ENCODE results near the gene SAMD1. TPM values are rescaled to one million over a fixed set of nuclear protein-coding genes. Genes with fewer than 3 reads are reported as not detected.

The SAMD1 gene
- total and polyA plus RNA-seq, 2 of the 8 experiments (the other 6 are each of a cell fraction or from before 2014, with no cell fraction given) = 40.0 to 100 TPM

DNA sequence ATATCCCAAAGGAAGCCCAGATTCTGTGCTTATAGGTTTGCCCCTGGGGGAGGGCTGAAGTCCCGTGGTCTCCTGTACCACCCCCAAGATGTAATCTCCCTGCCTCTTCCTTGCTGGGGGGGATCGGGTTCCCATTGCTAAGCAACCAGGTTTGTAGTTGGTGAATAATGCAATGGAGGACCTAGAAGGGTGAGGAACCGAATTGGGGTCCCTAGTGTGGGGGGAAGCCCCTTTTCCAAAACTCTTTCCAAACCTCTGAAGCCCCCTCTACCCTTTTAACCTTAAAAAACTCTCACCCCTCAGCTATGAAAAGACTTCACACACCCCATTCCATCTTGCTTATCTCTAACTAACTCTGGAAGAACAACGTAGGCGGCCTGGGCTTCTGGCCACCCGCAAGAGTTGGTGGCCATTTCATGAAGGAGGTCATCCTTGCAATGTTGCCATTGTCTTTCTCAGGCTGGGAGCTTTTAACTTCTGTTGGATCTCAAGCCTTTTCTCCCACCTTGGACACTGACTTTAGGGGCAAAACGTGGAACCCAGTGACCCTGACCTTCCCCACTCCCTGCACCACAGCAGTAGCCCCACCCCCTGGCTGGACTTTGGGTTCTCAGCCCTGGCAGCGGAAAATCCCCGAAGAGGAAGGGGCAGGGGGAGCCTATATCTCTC lies 29.3 kb downstream of the SAMD1 start:
- no peak overlapping the region for H3K4ac ChIP-seq (replicated peaks; ENCODE audit: insufficient read length, low read depth, low read length)
- POLR2A ChIA-PET (ENCODE audit: partially characterized antibody) = interaction anchor here (0.7 kb wide), 1 partner anchor 8 kb away, joined by 4 read pairs; no protein-coding TSS in a partner anchor
- no peak overlapping the region for H4K5ac ChIP-seq (ENCODE audit: insufficient read length, low read depth, low read length)
- no peaks in the 10 kb centered on the region for H3K79me1 ChIP-seq (ENCODE audit: low read depth, low read length)
- no peak overlapping the region for H3K27ac ChIP-seq (ENCODE audit: low read depth, low read length)
- 0 out of 2 replicates have a peak overlapping the region, but pooled peaks have one; percentile 17 for H2BK12ac ChIP-seq (ENCODE audit: low read depth, low read length)
- H3K9ac ChIP-seq (replicated peaks in 1 of 4; ENCODE audit: extremely low read depth in 1 of 4, low read depth in 3 of 4, low read length in 3 of 4) = no peak overlapping the region
- no peak overlapping the region for H3K4me2 ChIP-seq (ENCODE audit: insufficient read depth in 1 of 2, low read depth in 2 of 2, low read length in 2 of 2)
- no peak overlapping the region for H3K14ac ChIP-seq (ENCODE audit: insufficient read length)
- DNase-seq (ENCODE audit: low read depth in 1 of 2, low spot score in 2 of 2) (no peak), FAIRE-seq (no peak)
- H3K23ac ChIP-seq (ENCODE audit: insufficient read length) = no peak overlapping the region
- peaks cover 5 to 19% (median 14%) of the 10 kb centered on the region in 4 experiments for H3K27me3 ChIP-seq (replicated peaks in 1 of 4; ENCODE audit: control insufficient read depth in 3 of 4, extremely low read depth in 1 of 4, insufficient read depth in 3 of 4, low read length in 3 of 4)
- H3K18ac ChIP-seq (ENCODE audit: extremely low read depth, low read length) = peak overlapping the region; percentile 32; the same call in 1 of the 2 replicates
- H2AK5ac ChIP-seq (ENCODE audit: low read depth, low read length) = no peak overlapping the region
- H2BK15ac ChIP-seq (ENCODE audit: low read length) = peak overlapping the region; percentile 97
- H4K20me1 ChIP-seq (replicated peaks in 1 of 2; ENCODE audit: control insufficient read depth in 1 of 2, insufficient read depth in 2 of 2, low read length in 2 of 2) = peaks cover 0 to 2% of the 10 kb centered on the region in 2 experiments
- no peaks in the 10 kb centered on the region for H3K79me2 ChIP-seq (ENCODE audit: control insufficient read depth in 1 of 2, insufficient read depth in 2 of 2, low read length in 2 of 2)
- H3K9me3 ChIP-seq (ENCODE audit: insufficient read depth in 2 of 2, low read depth in 1 of 2, low read length in 1 of 2) = no peaks in the 10 kb centered on the region
- WGBS, 2 experiments (ENCODE audit: extremely low coverage in 1 of 2, insufficient coverage in 1 of 2, insufficient read length in 1 of 2, insufficient replicate concordance in 2 of 2, low coverage in 1 of 2, low lambda C conversion rate in 2 of 2, missing lambda C conversion rate in 1 of 2) = 83% methylated on average over 8 of the region's 9 CpGs; no CpG with 5 or more reads in 1 of the 2 experiments
- H2BK5ac ChIP-seq (ENCODE audit: low read depth, low read length) = no peak overlapping the region
- H3K4me3 ChIP-seq (ENCODE audit: extremely low read depth in 1 of 4, insufficient read depth in 2 of 4, low read depth in 3 of 4, low read length in 4 of 4) = no peak overlapping the region
- CTCF ChIA-PET (ENCODE audit: partially characterized antibody) = interaction anchor here (0.9 to 7.3 kb wide), 10 partner anchors 10 to 419 kb away, joined by 3 to 103 read pairs (median 14); partner anchors contain the start of genes C19orf67 and MISP3
- 0 out of 2 replicates have a peak overlapping the region, but pooled peaks have one; percentile 70 for H2AFZ ChIP-seq (ENCODE audit: low read length)
- H3K23me2 ChIP-seq (ENCODE audit: low read depth, low read length) = peaks cover 12% of the 10 kb centered on the region; the same call in 1 of the 2 replicates
- no peaks in the 10 kb centered on the region for H3K36me3 ChIP-seq (ENCODE audit: control insufficient read depth in 2 of 4, insufficient read depth in 4 of 4, low read length in 3 of 4)
- H4K8ac ChIP-seq (ENCODE audit: extremely low read depth, insufficient read depth, low read length) = 0 out of 2 replicates have a peak overlapping the region, but pooled peaks have one; percentile 72
- peak overlapping the region; percentile 72; the same call in 1 of the 2 replicates for H2BK20ac ChIP-seq (ENCODE audit: low read length)
- H3K4me1 ChIP-seq (replicated peaks in 1 of 4; ENCODE audit: control insufficient read depth in 3 of 4, insufficient read depth in 4 of 4, low read length in 3 of 4) = peaks cover 0 to 10% (median 3%) of the 10 kb centered on the region in 4 experiments; a peak in 4 of 7 replicates
- H3K56ac ChIP-seq (replicated peaks; ENCODE audit: insufficient read length, low read depth, low read length) = no peak overlapping the region
- H2BK120ac ChIP-seq (replicated peaks; ENCODE audit: low read depth, low read length) = no peak overlapping the region
- no peak overlapping the region for H4K91ac ChIP-seq (replicated peaks; ENCODE audit: insufficient read length, low read length)
- TF ChIP-seq HDAC6 (IDR thresholded peaks at IDR 0.05; ENCODE audit: low read depth, low read length) (no peak), RBBP5 (IDR thresholded peaks at IDR 0.05; ENCODE audit: borderline replicate concordance, low read depth, low read length) (no peak), CTBP2 (IDR thresholded peaks at IDR 0.05; ENCODE audit: borderline replicate concordance, insufficient read depth, insufficient read length, low read length) (no peak), EZH2 (IDR thresholded peaks at IDR 0.05; ENCODE audit: low read depth, low read length, severe bottlenecking) (no peak), SUZ12 (IDR thresholded peaks at IDR 0.05; ENCODE audit: low read length) (no peak), CHD2 (IDR thresholded peaks at IDR 0.05; ENCODE audit: low read length) (no peak), RNF2 (IDR thresholded peaks at IDR 0.05; ENCODE audit: borderline replicate concordance, low read depth, low read length, missing control alignments, poor library complexity, severe bottlenecking) (no peak), SIRT6 (IDR thresholded peaks at IDR 0.05; ENCODE audit: low read length) (no peak), ZNF274 (IDR thresholded peaks at IDR 0.05; ENCODE audit: borderline replicate concordance, extremely low read depth, low read length) (no peak), SP2 (IDR thresholded peaks at IDR 0.05; ENCODE audit: low read length) (no peak), JUN (IDR thresholded peaks at IDR 0.05; ENCODE audit: low read depth, low read length) (no peak)
